Activated CD4-positive, alpha-beta T cell treated with anti-CD3 and anti-CD28 coated beads, Interleukin-2, amount 10 ng/mL, durations not matched to agents 24 days and 14 days (primary cell): ENCODE results near the gene GPR63. TPM values are rescaled to one million over a fixed set of nuclear protein-coding genes. Genes with fewer than 3 reads are reported as not detected.

Experiments
- DNase-seq: peaks from one replicate; pipeline ENCODE4 v3.0.0; 2022
- H3K27ac Mint-ChIP-seq: one replicate; pipeline ENCODE4 v1.8.0; 2022; ENCODE audit warnings: mild to moderate bottlenecking, mixed read lengths
- H3K27me3 Mint-ChIP-seq: one replicate; pipeline ENCODE4 v1.8.0; 2022; ENCODE audit warnings: mixed read lengths
- H3K36me3 Mint-ChIP-seq: one replicate; pipeline ENCODE4 v1.8.0; 2022; ENCODE audit warnings: low read depth, mild to moderate bottlenecking, mixed read lengths
- H3K4me1 Mint-ChIP-seq: one replicate; pipeline ENCODE4 v1.8.0; 2021; ENCODE audit warnings: mixed read lengths
- H3K4me3 Mint-ChIP-seq: one replicate; pipeline ENCODE4 v1.8.0; 2022; ENCODE audit warnings: mild to moderate bottlenecking, moderate library complexity, mixed read lengths
- H3K9me3 Mint-ChIP-seq: one replicate; pipeline ENCODE4 v1.8.0; 2021; ENCODE audit warnings: mixed read lengths
- intact Hi-C: fragments of 100-400 bp; cut with micrococcal nuclease; formaldehyde crosslinking; loops from one replicate; pipeline ENCODE4 v1.15.1; 2023
- total RNA-seq: library from RNA; stranded (reverse); gene quantifications from 2 replicates; pipeline ENCODE4 v1.2.3, GENCODE V29; 2022

The GPR63 gene
- total RNA-seq, 1 donor from 2014 or later = 2.7 TPM

DNA sequence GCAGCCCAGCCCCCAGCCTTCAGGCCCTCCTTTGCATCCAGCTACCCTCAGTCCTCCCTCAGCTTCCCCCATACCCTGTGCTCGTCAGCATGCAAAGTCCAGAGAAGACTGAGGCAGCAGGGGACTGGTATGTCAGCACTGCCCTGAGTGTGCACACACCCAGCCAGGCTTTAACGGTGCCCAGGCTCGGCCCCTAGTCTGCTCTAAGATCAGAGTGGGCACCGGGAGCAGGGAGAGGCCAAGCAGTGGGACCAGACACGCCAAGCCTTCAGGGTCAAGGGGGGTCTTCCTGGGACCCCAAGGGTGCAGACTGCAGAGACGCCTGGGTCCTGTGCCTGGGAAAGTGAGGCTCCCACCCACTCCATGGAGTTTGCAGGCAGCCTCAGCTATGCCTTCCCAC, 74.7 kb downstream of the GPR63 start:
- Mint-ChIP-seq H3K27ac (no peak overlapping the region), H3K4me3 (no peak overlapping the region), H3K36me3 (no peaks in the 10 kb centered on the region), H3K9me3 (no peaks in the 10 kb centered on the region), H3K27me3 (peaks cover 8% of the 10 kb centered on the region), H3K4me1 (no peaks in the 10 kb centered on the region)
- no peak for DNase-seq
- intact Hi-C loops = no loop called here

DNA sequence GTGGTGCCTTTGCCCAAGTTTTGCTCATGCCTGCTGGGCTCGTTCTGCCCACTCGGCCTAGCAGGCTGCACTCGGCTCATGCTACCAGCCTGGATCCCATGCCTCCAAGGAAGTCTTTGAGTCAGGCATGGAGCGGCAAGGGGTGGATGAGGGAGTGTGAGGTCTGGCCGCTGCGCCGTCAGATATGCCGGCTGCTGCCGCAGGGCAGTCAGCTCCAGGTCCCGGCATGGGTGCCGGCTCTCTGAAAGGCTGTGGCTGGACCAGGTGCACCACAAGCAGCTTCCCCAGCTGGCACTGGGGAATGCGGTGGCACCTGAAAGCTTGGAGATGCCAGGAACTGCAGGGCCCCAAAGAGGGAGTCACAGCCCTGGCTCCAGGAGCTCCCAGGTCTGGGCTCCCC, 75.5 kb downstream of the GPR63 start:
- intact Hi-C loops = no loop called here
- Mint-ChIP-seq H3K36me3 (no peaks in the 10 kb centered on the region), H3K4me1 (no peaks in the 10 kb centered on the region), H3K4me3 (no peak overlapping the region), H3K9me3 (no peaks in the 10 kb centered on the region), H3K27ac (no peak overlapping the region), H3K27me3 (peaks cover 11% of the 10 kb centered on the region)
- no peak for DNase-seq

DNA sequence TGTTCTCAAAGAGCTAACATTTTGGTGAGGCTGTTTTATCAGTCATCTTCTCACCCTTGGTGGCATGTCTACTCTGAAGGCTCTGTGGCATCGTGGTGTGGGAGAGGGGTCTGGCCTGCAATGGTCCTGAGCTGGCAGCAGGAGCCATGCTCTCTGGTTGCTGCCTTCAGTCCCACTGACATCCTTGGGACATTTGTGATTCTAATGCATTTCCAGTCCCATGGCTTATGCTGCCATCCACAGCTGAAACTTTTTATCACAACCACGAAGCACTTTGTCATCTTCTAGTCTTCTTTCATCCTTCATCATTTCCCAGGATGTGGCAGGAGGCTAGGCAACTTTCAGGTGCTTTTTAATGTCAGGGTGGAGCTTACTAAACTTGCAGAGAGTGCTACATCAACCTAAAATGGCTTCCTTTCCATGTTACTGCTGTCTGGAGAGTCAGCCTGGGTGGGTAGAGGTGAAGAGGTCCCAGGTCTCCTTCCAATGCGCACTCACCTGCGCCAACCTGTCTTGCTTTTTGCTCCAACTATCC, 77.1 kb downstream of the GPR63 start:
- H3K4me1 Mint-ChIP-seq = no peaks in the 10 kb centered on the region
- intact Hi-C loops = no loop called here

DNA sequence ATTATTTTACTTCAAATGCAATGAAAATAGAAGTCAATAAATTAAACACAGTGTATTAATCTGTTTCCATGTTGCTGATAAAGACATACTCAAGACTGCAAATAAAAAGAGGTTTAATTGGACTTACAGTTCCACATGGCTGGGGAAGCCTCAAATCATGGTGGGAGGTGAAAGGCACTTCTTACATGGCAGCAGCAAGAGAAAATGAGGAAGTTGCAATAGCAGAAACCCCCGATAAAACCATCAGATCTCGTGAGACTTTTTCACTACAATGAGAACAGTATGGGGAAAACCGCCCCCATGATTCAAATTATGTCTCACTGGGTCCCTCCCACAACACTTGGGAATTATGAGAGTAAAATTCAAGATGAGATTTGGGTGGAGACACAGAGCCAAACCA, 82.2 kb downstream of the GPR63 start:
- intact Hi-C loops = no loop called here
- H3K27me3 Mint-ChIP-seq = peaks cover 22% of the 10 kb centered on the region
- H3K36me3 Mint-ChIP-seq = no peaks in the 10 kb centered on the region
- H3K4me3 Mint-ChIP-seq = no peak overlapping the region
- H3K9me3 Mint-ChIP-seq = no peaks in the 10 kb centered on the region
- no peak overlapping the region for H3K27ac Mint-ChIP-seq
- DNase-seq = no peak
- H3K4me1 Mint-ChIP-seq = no peaks in the 10 kb centered on the region

More for the DNA sequence above, 77.1 kb downstream of the GPR63 start:
- DNase-seq = no peak
- H3K36me3 Mint-ChIP-seq = no peaks in the 10 kb centered on the region
- H3K27me3 Mint-ChIP-seq = peaks cover 14% of the 10 kb centered on the region
- no peak overlapping the region for H3K4me3 Mint-ChIP-seq
- H3K9me3 Mint-ChIP-seq = no peaks in the 10 kb centered on the region
- no peak overlapping the region for H3K27ac Mint-ChIP-seq

DNA sequence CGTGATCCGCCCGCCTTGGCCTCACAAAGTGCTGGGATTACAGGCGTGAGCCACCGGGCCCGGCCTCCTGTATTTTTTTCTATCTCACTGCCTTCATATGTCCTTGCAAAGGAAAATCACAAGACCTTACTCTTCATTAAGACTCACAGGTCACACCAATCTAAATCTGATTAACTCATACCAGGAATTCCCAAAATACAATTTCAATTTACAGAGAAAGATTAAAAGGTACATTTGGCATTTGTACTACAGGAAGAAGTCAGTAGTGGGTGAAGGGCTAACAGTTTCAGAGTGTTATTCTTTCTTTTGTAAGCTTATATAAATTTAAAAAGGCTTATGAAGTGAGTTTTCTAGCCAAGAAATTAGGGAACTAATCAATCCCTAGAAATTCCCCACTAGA, 87.4 kb downstream of the GPR63 start:
- Mint-ChIP-seq H3K9me3 (no peaks in the 10 kb centered on the region), H3K4me3 (no peak overlapping the region), H3K27me3 (peaks cover 15% of the 10 kb centered on the region), H3K27ac (no peak overlapping the region), H3K36me3 (no peaks in the 10 kb centered on the region), H3K4me1 (no peaks in the 10 kb centered on the region)
- intact Hi-C loops = no loop called here
- no peak for DNase-seq

Other genes with a start within 250 kb of the GPR63 start
- gene NDUFAF4, start 60.4 kb upstream of the GPR63 start, total RNA-seq = 71.8 and 74.4 TPM in 2 replicates
- gene KLHL32, start 87.3 kb upstream of the GPR63 start, total RNA-seq = 0.07 and 0.44 TPM in 2 replicates